HepG2 (cell line): ENCODE data around the gene B3GNT9. TPM values are rescaled to one million over a fixed set of nuclear protein-coding genes. Genes with fewer than 3 reads are reported as not detected.

Source experiments
- LBX2 ChIP-seq: sonication (generic); formaldehyde crosslinking; IDR thresholded peaks from 2 replicates; pipeline ENCODE4 v1.5.0; 2020; ENCODE audit warnings: missing genetic modification reagents, mild to moderate bottlenecking, borderline replicate concordance
- NFIB ChIP-seq: sonication (generic); formaldehyde crosslinking; IDR thresholded peaks from 2 replicates; pipeline ENCODE4 v1.9.0; 2021; ENCODE audit warnings: missing genetic modification reagents, mild to moderate bottlenecking, borderline replicate concordance
- PAX8 ChIP-seq: sonication (generic); formaldehyde crosslinking; IDR thresholded peaks from 2 replicates; pipeline ENCODE4 v1.8.0; 2022; ENCODE audit warnings: mild to moderate bottlenecking, missing genetic modification reagents, borderline replicate concordance
- PHF21A ChIP-seq: sonication (generic); formaldehyde crosslinking; IDR thresholded peaks from 2 replicates; pipeline ENCODE4 v1.5.0; 2020; ENCODE audit warnings: mild to moderate bottlenecking, missing genetic modification reagents
- PRDM10 ChIP-seq: sonication (generic); formaldehyde crosslinking; IDR thresholded peaks from 2 replicates; pipeline ENCODE4 v1.4.0; 2020; ENCODE audit warnings: low read depth, missing genetic modification reagents
- SMAD9 ChIP-seq: sonication (generic); formaldehyde crosslinking; IDR thresholded peaks from 2 replicates; pipeline ENCODE4 v1.5.1; 2020; ENCODE audit warnings: mild to moderate bottlenecking, missing genetic modification reagents
- TBP ChIP-seq: sonication (generic); formaldehyde crosslinking; IDR thresholded peaks from 2 replicates; pipeline ENCODE4 v1.5.0; 2020; ENCODE audit warnings: missing genetic modification reagents
- THAP8 ChIP-seq: sonication (generic); formaldehyde crosslinking; IDR thresholded peaks from 2 replicates; pipeline ENCODE4 v1.5.1; 2020; ENCODE audit warnings: missing genetic modification reagents, mild to moderate bottlenecking, borderline replicate concordance
- THAP9 ChIP-seq: sonication (generic); formaldehyde crosslinking; IDR thresholded peaks from 2 replicates; pipeline ENCODE4; 2020; ENCODE audit warnings: missing genetic modification reagents, mild to moderate bottlenecking, borderline replicate concordance
- ZMYM3 ChIP-seq: sonication (generic); formaldehyde crosslinking; IDR thresholded peaks from 2 replicates; pipeline ENCODE4 v1.5.1; 2020; ENCODE audit warnings: mild to moderate bottlenecking, missing genetic modification reagents
- ZNF775 ChIP-seq: sonication (generic); formaldehyde crosslinking; IDR thresholded peaks from 2 replicates; pipeline ENCODE4 v1.4.0; 2020; ENCODE audit warnings: missing genetic modification reagents, mild to moderate bottlenecking, moderate library complexity, borderline replicate concordance
- ZNF850 ChIP-seq: sonication (generic); formaldehyde crosslinking; conservative IDR thresholded peaks from 2 replicates; pipeline ENCODE4 v1.9.0; 2021; ENCODE audit warnings: mild to moderate bottlenecking, missing genetic modification reagents
- ZSCAN29 ChIP-seq: sonication (generic); formaldehyde crosslinking; conservative IDR thresholded peaks from 2 replicates; pipeline ENCODE4 v1.4.0; 2020; ENCODE audit warnings: mild to moderate bottlenecking, missing genetic modification reagents
- polyA plus RNA-seq, 8 experiments: library from polyadenylated mRNA; depleted of rRNA in 3 of 8; stranded (reverse) in 7 of 8; unstranded in 1 of 8; fragments of >200 nt; fragmentation: Illumina TruSeq in 4 of 8; extraction: Trizol in 4 of 8; gene quantifications; 2 replicates each; pipeline versions ENCODE4 v1.2.1 to v1.2.3, GENCODE V29; 2011 to 2016; ENCODE audit warnings: low read depth in 4 of 8, missing spikeins in 1 of 8, mixed read lengths in 1 of 8; ENCODE audit not compliant: insufficient read depth in 1 of 8
- total RNA-seq, 5 experiments: library from RNA; depleted of rRNA; stranded (reverse); fragments of >200 nt; fragmentation: Illumina TruSeq; extraction: Trizol; gene quantifications; 2 replicates each; pipeline ENCODE4 v1.2.3, GENCODE V29; 2016; ENCODE audit warnings: low read depth in 1 of 5
- TF ChIP-seq, protein P1 (sequence below): sonication (generic); formaldehyde crosslinking; IDR thresholded peaks from 2 replicates; pipeline ENCODE4 v1.4.0; 2020; ENCODE audit warnings: missing genetic modification reagents
- TF ChIP-seq, protein P2 (sequence below): sonication (generic); formaldehyde crosslinking; conservative IDR thresholded peaks from 2 replicates; pipeline ENCODE4 v1.8.1; 2023; ENCODE audit warnings: missing genetic modification reagents
- TF ChIP-seq, protein P3 (sequence below): sonication (generic); formaldehyde crosslinking; IDR thresholded peaks from 2 replicates; pipeline ENCODE4 v1.5.0; 2020; ENCODE audit warnings: mild to moderate bottlenecking, missing genetic modification reagents, borderline replicate concordance

The B3GNT9 gene
- total and polyA plus RNA-seq, 2 of the 13 experiments (the other 11 are each of a cell fraction or from before 2014, with no cell fraction given), result 1.5 to 3.1 TPM

- TF ChIP-seq SMAD9, result no peak
- TF ChIP-seq, protein P1, sequence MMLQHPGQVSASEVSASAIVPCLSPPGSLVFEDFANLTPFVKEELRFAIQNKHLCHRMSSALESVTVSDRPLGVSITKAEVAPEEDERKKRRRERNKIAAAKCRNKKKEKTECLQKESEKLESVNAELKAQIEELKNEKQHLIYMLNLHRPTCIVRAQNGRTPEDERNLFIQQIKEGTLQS (CRISPR knock-in tag), result no peak
- TF ChIP-seq ZMYM3 (CRISPR knock-in tag), result no peak
- TF ChIP-seq LBX2, result no peak
- TF ChIP-seq THAP8 (CRISPR knock-in tag), result no peak
- TF ChIP-seq TBP, result no peak
- TF ChIP-seq ZNF775, result 0 out of 2 replicates have a peak, but pooled peaks have one; percentile 49
- 0 out of 2 replicates have a peak, but pooled peaks have one; percentile 74 for TF ChIP-seq PAX8 (CRISPR knock-in tag)
- TF ChIP-seq ZSCAN29, result 0 out of 2 replicates have a peak, but pooled peaks have one; percentile 56
- 0 out of 2 replicates have a peak, but pooled peaks have one; percentile 54 for TF ChIP-seq NFIB (CRISPR knock-in tag)
- TF ChIP-seq PRDM10 (CRISPR knock-in tag), result no peak
- TF ChIP-seq ZNF850 (CRISPR knock-in tag), result 0 out of 2 replicates have a peak, but pooled peaks have one; percentile 12
- TF ChIP-seq THAP9 (CRISPR knock-in tag), result peak; percentile 16; the same call in 1 of the 2 replicates
- TF ChIP-seq, protein P2, sequence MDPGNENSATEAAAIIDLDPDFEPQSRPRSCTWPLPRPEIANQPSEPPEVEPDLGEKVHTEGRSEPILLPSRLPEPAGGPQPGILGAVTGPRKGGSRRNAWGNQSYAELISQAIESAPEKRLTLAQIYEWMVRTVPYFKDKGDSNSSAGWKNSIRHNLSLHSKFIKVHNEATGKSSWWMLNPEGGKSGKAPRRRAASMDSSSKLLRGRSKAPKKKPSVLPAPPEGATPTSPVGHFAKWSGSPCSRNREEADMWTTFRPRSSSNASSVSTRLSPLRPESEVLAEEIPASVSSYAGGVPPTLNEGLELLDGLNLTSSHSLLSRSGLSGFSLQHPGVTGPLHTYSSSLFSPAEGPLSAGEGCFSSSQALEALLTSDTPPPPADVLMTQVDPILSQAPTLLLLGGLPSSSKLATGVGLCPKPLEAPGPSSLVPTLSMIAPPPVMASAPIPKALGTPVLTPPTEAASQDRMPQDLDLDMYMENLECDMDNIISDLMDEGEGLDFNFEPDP (CRISPR knock-in tag), result 0 out of 2 replicates have a peak, but pooled peaks have one; percentile 20
- no peak; the same call in 1 of the 2 replicates for TF ChIP-seq PHF21A (CRISPR knock-in tag)
- TF ChIP-seq, protein P3, sequence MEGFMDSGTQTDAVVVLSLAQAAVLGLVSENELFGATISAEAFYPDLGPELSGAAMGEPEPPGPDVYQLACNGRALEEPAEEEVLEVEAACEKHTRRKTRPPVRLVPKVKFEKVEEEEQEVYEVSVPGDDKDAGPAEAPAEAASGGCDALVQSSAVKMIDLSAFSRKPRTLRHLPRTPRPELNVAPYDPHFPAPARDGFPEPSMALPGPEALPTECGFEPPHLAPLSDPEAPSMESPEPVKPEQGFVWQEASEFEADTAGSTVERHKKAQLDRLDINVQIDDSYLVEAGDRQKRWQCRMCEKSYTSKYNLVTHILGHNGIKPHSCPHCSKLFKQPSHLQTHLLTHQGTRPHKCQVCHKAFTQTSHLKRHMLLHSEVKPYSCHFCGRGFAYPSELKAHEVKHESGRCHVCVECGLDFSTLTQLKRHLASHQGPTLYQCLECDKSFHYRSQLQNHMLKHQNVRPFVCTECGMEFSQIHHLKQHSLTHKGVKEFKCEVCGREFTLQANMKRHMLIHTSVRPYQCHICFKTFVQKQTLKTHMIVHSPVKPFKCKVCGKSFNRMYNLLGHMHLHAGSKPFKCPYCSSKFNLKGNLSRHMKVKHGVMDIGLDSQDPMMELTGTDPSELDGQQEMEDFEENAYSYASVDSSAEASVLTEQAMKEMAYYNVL, result no peak
Observed at GRCh38 chr16:67169642-67170167, 18.9 kb upstream of the B3GNT9 start (continued).
